Adrenal gland (tissue), 12 donors: Measurements from ENCODE around the gene CDK6. TPM values are rescaled to one million over a fixed set of nuclear protein-coding genes. Genes with fewer than 3 reads are reported as not detected.

Experiments used
- DNase-seq, 7 donors: peaks; one replicate each; pipeline ENCODE4 v3.0.0-alpha.2; 2019 to 2020
- H3K27ac ChIP-seq, 5 donors: fragments of 200-600 bp; sonication (generic) in 4 of 5; 1 replicate in 3 of 5; 2 replicates in 2 of 5; pipeline versions ENCODE4 v1.5.1 to v1.8.0; 2016 to 2020; ENCODE audit warnings: mild to moderate bottlenecking in 1 of 5
- H3K27me3 ChIP-seq: fragments of 200-600 bp; 2 replicates; pipeline ENCODE4 v1.8.0; 2021
- H3K36me3 ChIP-seq, 2 donors: fragments of 200-600 bp; replicated peaks in 1 of 2; 1 replicate in 1 of 2; 2 replicates in 1 of 2; pipeline versions ENCODE4 v1.5.1 to v1.8.0; 2018 to 2022
- H3K4me1 ChIP-seq, 2 donors: fragments of 200-600 bp; replicated peaks in 1 of 2; 1 replicate in 1 of 2; 2 replicates in 1 of 2; pipeline versions ENCODE4 v1.5.1 to v1.8.0; 2018 to 2021
- H3K4me3 ChIP-seq, 4 donors: fragments of 200-600 bp; sonication (generic) in 3 of 4; one replicate each; pipeline ENCODE4 v1.5.1; 2016 to 2018
- H3K9me3 ChIP-seq, 3 donors: fragments of 200-600 bp; sonication (generic) in 1 of 3; replicated peaks in 1 of 3; 1 replicate in 2 of 3; 2 replicates in 1 of 3; pipeline versions ENCODE4 v1.5.1 to v1.8.0; 2016 to 2021
- CTCF ChIP-seq, 6 experiments: fragments of 450-650 bp in 4 of 6; fragments of 200-600 bp in 2 of 6; sonication (generic) in 1 of 6; IDR thresholded peaks; 1 replicate in 5 of 6; 2 replicates in 1 of 6; pipeline versions ENCODE4 v1.5.1 to v1.8.0; 2016 to 2021; ENCODE audit warnings: antibody characterized with exemption in 6 of 6, mild to moderate bottlenecking in 2 of 6, moderate library complexity in 1 of 6
- POLR2A ChIP-seq, 2 donors: fragments of 450-650 bp; IDR thresholded peaks; one replicate each; pipeline ENCODE4 v1.6.1; 2017; ENCODE audit warnings: antibody characterized with exemption in 2 of 2, mild to moderate bottlenecking in 2 of 2, moderate library complexity in 1 of 2
- WGBS, 4 donors: extraction: QIAGEN DNeasy Blood & Tissue Kit in 2 of 4; methylation state at CpG; one replicate each; pipeline versions ENCODE4 v1.1.5 to v1.1.7; 2013 to 2017; 5-methylcytosine and 5-hydroxymethylcytosine counted together
- intact Hi-C, 2 donors: fragments of 100-400 bp; cut with DNase I; formaldehyde crosslinking; loops; one replicate each; pipeline versions ENCODE4 v1.14.1 to v1.15.0; 2022 to 2023
- polyA plus RNA-seq, 3 donors: library from polyadenylated mRNA; stranded (reverse); fragments of 200-250 nt in 2 of 3; fragments of 350-450 nt in 1 of 3; fragmentation: Illumina TruSeq in 1 of 3; extraction: RNeasy Lipid Tissue Mini Kit (QIAGEN cat#74804) in 1 of 3; gene quantifications; one replicate each; pipeline ENCODE4 v1.2.3, GENCODE V29; 2013 to 2014
- total RNA-seq, 9 donors: library from RNA; depleted of rRNA in 4 of 9; stranded (reverse); fragments of >200 nt in 4 of 9; fragments of 120-200 nt in 1 of 9; fragmentation: NEBNext Ultra II Directional in 1 of 9; extraction: Animal tissue kit (Norgen Biotek cat#: 25700) in 1 of 9; gene quantifications; one replicate each; pipeline versions ENCODE4 v1.1.0 to v1.2.4, GENCODE V29; 2013 to 2023
- donor health status: healthy with polysubstance abuse.
- donor health status: Bipolar disorder and iron deficiency.
- donor health status: DM: yes; HTN: yes; CAD: no.
- donor health status: DM: no; HTN: no; CAD: no.
- donor health status: DM: no; HTN: no; CAD: no.
- donor health status: DM: yes; HTN: yes; CAD: no.

CDK6 gene
- total and polyA plus RNA-seq, 12 donors = 2.5 to 151 (median 33.4) TPM

- no peaks in the 10 kb centered on the region for H3K36me3 ChIP-seq
- H3K27me3 ChIP-seq = no peaks in the 10 kb centered on the region
- H3K4me3 ChIP-seq = no peak overlapping the region
- TF ChIP-seq CTCF (IDR thresholded peaks at IDR 0.05) (no peak), POLR2A (IDR thresholded peaks at IDR 0.05) (no peak)
- no peak for DNase-seq
- 91 to 96% (median 94%) methylated on average over 4 of the region's 4 CpGs for WGBS, 4 donors
- peaks cover 0 to 3% (median 0%) of the 10 kb centered on the region in 3 donors for H3K9me3 ChIP-seq
- H3K27ac ChIP-seq = no peak overlapping the region
- intact Hi-C loops = no loop called here
- H3K4me1 ChIP-seq = peaks cover 5 to 10% of the 10 kb centered on the region in 2 donors
These were observed 126.5 kb downstream of the CDK6 start for GRCh38 chr7:92709912-92710311.

- H3K4me3 ChIP-seq = no peak overlapping the region
- intact Hi-C loops = no loop called here
- peaks cover 0 to 4% (median 0%) of the 10 kb centered on the region in 3 donors for H3K9me3 ChIP-seq
- H3K27me3 ChIP-seq = no peaks in the 10 kb centered on the region
- no peak for DNase-seq
- peaks cover 4 to 5% of the 10 kb centered on the region in 2 donors for H3K4me1 ChIP-seq
- H3K27ac ChIP-seq = no peak overlapping the region
- no peak for TF ChIP-seq CTCF (IDR thresholded peaks at IDR 0.05)
- TF ChIP-seq POLR2A (IDR thresholded peaks at IDR 0.05) = no peak
- H3K36me3 ChIP-seq = no peaks in the 10 kb centered on the region
- WGBS, 4 donors = 94 to 98% (median 97%) methylated on average over 2 of the region's 2 CpGs
These were observed 127.2 kb downstream of the CDK6 start for GRCh38 chr7:92709150-92709549.

- Histone ChIP-seq H3K9me3 (peaks cover 0 to 4% (median 0%) of the 10 kb centered on the region in 3 donors), H3K27me3 (no peaks in the 10 kb centered on the region), H3K27ac (no peak overlapping the region), H3K36me3 (no peaks in the 10 kb centered on the region), H3K4me3 (no peak overlapping the region), H3K4me1 (no peaks in the 10 kb centered on the region)
- intact Hi-C loops = no loop called here
- DNase-seq = no peak
- TF ChIP-seq CTCF (IDR thresholded peaks at IDR 0.05) (no peak), POLR2A (IDR thresholded peaks at IDR 0.05) (no peak)
- 88 to 91% (median 89%) methylated on average over 5 of the region's 5 CpGs for WGBS, 4 donors
These were observed 128.0 kb downstream of the CDK6 start for GRCh38 chr7:92708111-92709042.

GRCh38 chr7:92707435-92707834, 128.9 kb downstream of the CDK6 start:
- TF ChIP-seq POLR2A (IDR thresholded peaks at IDR 0.05) = no peak
- no peak for TF ChIP-seq CTCF (IDR thresholded peaks at IDR 0.05)
- Histone ChIP-seq H3K4me1 (no peaks in the 10 kb centered on the region), H3K27ac (no peak overlapping the region), H3K9me3 (peaks cover 0 to 4% (median 0%) of the 10 kb centered on the region in 3 donors), H3K4me3 (no peak overlapping the region), H3K27me3 (no peaks in the 10 kb centered on the region), H3K36me3 (no peaks in the 10 kb centered on the region)
- intact Hi-C loops = no loop called here
- DNase-seq = no peak
- WGBS, 4 donors = 89 to 97% (median 93%) methylated on average over 3 of the region's 3 CpGs
